GM12878 (cell line): ENCODE results near the gene GLS. TPM values are rescaled to one million over a fixed set of nuclear protein-coding genes. Genes with fewer than 3 reads are reported as not detected.

Experiments
- ATAC-seq: fragments of 200-7000 bp; cut with Tn5 transposase; 3 replicates; pipeline ENCODE4 v1.9.1; 2020; ENCODE audit warnings: mild to moderate bottlenecking, moderate library complexity
- BruUV-seq: library from RNA; stranded (reverse); fragments of 400-500 nt; replicated peaks from 2 replicates; lab custom pipeline; 2021; lab: Mats Ljungman, UMichigan
- CTCF ChIA-PET: fragments of 300-600 bp; sonication (Branson Sonifier 250); formaldehyde crosslinking; extraction: SDS; loops from one replicate; lab custom pipeline; 2021; ENCODE audit warnings: inconsistent platforms; lab: Yijun Ruan, JAX
- POLR2A ChIA-PET: fragments of 350-600 bp; formaldehyde crosslinking; extraction: SDS; loops from one replicate; lab custom pipeline; 2021; ENCODE audit warnings: inconsistent platforms; lab: Charles Lee
- RAD21 ChIA-PET: fragments of 300-600 bp; sonication (Branson Sonifier 250); formaldehyde crosslinking; loops from one replicate; lab custom pipeline; 2023; ENCODE audit warnings: antibody characterized with exemption; ENCODE audit not compliant: unreplicated experiment; lab: Charles Lee
- SMC1A ChIA-PET: fragments of 300-600 bp; sonication (Branson Sonifier 250); formaldehyde crosslinking; loops from one replicate; lab custom pipeline; 2023; ENCODE audit not compliant: unreplicated experiment, uncharacterized antibody; lab: Charles Lee
- DNase-seq: peaks from one replicate; pipeline ENCODE4 v3.0.0-alpha.2; 2011; ENCODE audit warnings: low read depth, low spot score
- FAIRE-seq: peaks from 3 replicates; lab custom pipeline; 2011; peaks lifted over from hg19 to GRCh38; lab: Jason Lieb, UNC
- H2AFZ ChIP-seq: 2 replicates; pipeline ENCODE4 v1.6.0; 2011; ENCODE audit warnings: low read depth, low read length, control low read depth; ENCODE audit not compliant: control insufficient read depth
- H3K27ac ChIP-seq: 2 replicates; pipeline ENCODE4 v1.5.1; 2011; ENCODE audit warnings: control low read depth; ENCODE audit not compliant: control insufficient read depth, insufficient read depth
- H3K27me3 ChIP-seq, 2 experiments: replicated peaks in 1 of 2; 2 replicates each; pipeline versions ENCODE4 v1.6.0 to v1.6.1; 2011; ENCODE audit warnings: low read length in 1 of 2; ENCODE audit not compliant: control insufficient read depth in 2 of 2, insufficient read depth in 2 of 2
- H3K36me3 ChIP-seq, 2 experiments: 2 replicates each; pipeline ENCODE4 v1.5.1; 2011; ENCODE audit warnings: low read length in 1 of 2; ENCODE audit not compliant: control insufficient read depth in 2 of 2, insufficient read depth in 2 of 2
- H3K4me1 ChIP-seq: 2 replicates; pipeline ENCODE4 v1.6.1; 2011; ENCODE audit warnings: mild to moderate bottlenecking, low read length, moderate library complexity, mixed read lengths; ENCODE audit not compliant: control insufficient read depth, insufficient read depth
- H3K4me2 ChIP-seq: 2 replicates; pipeline ENCODE4 v1.6.0; 2011; ENCODE audit warnings: control low read depth; ENCODE audit not compliant: control insufficient read depth, insufficient read depth
- H3K4me3 ChIP-seq: fragments of 200-600 bp; sonication (generic); 2 replicates; pipeline ENCODE4 v1.5.1; 2016
- H3K79me2 ChIP-seq: 2 replicates; pipeline ENCODE4 v1.6.0; 2011; ENCODE audit warnings: low read length; ENCODE audit not compliant: control insufficient read depth, insufficient read depth
- H3K9ac ChIP-seq: 2 replicates; pipeline ENCODE4 v1.8.0; 2011; ENCODE audit warnings: low read length, control low read depth, mixed read lengths; ENCODE audit not compliant: control insufficient read depth, insufficient read depth
- H3K9me3 ChIP-seq: replicated peaks from 3 replicates; pipeline ENCODE4 v1.5.1; 2011; ENCODE audit warnings: mild to moderate bottlenecking, low read length; ENCODE audit not compliant: control insufficient read depth, insufficient read depth
- H4K20me1 ChIP-seq: 2 replicates; pipeline ENCODE4 v1.6.0; 2011; ENCODE audit not compliant: control insufficient read depth, insufficient read depth
- ASH2L ChIP-seq: fragments of 300-600, 200-600 bp; sonication (generic); IDR thresholded peaks from 2 replicates; pipeline ENCODE4 v1.6.1; 2017; ENCODE audit warnings: low read depth, mild to moderate bottlenecking, borderline replicate concordance
- CHD4 ChIP-seq: fragments of 200-600 bp; sonication (generic); IDR thresholded peaks from 2 replicates; pipeline ENCODE4 v1.6.1; 2016; ENCODE audit warnings: mild to moderate bottlenecking
- EZH2 ChIP-seq: IDR thresholded peaks from 2 replicates; pipeline ENCODE4 v1.6.1; 2012; ENCODE audit warnings: low read depth, mild to moderate bottlenecking, control low read depth, inconsistent platforms, low read length, borderline replicate concordance; ENCODE audit not compliant: control insufficient read depth
- KDM1A ChIP-seq: fragments of 200-600 bp; sonication (generic); IDR thresholded peaks from 2 replicates; pipeline ENCODE4 v1.6.1; 2016; ENCODE audit warnings: borderline replicate concordance
- NBN ChIP-seq: fragments of 450-650 bp; IDR thresholded peaks from 2 replicates; pipeline ENCODE4 v1.6.1; 2016
- SRF ChIP-seq, 2 experiments: IDR thresholded peaks; 2 replicates each; pipeline ENCODE4 v1.6.1; 2011; ENCODE audit warnings: low read depth in 2 of 2, low read length in 2 of 2, mild to moderate bottlenecking in 1 of 2, moderate library complexity in 1 of 2
- WGBS: methylation state at CpG from one replicate; pipeline ENCODE4 v1.1.6; 2016; ENCODE audit warnings: low lambda C conversion rate; ENCODE audit not compliant: insufficient replicate concordance, insufficient coverage; ENCODE audit errors: missing lambda C conversion rate; 5-methylcytosine and 5-hydroxymethylcytosine counted together
- in situ Hi-C: fragments of 300-500 bp; cut with MboI; formaldehyde crosslinking; loops from 9 replicates; pipeline ENCODE4 v1.14.3; 2018; ENCODE audit warnings: mixed read lengths
- intact Hi-C: fragments of 100-400 bp; cut with micrococcal nuclease; formaldehyde crosslinking; loops from one replicate; pipeline ENCODE4 v1.14.2; 2022; ENCODE audit not compliant: unreplicated experiment
- polyA plus RNA-seq, 11 experiments: library from polyadenylated mRNA; depleted of rRNA in 4 of 11; unstranded in 6 of 11; stranded (reverse) in 5 of 11; fragments of >200 nt; fragmentation: Nextera tagmentation in 4 of 11; fragmentation: Illumina TruSeq in 1 of 11; extraction: Ambion mirVana in 4 of 11; extraction: Trizol in 1 of 11; gene quantifications; 1 replicate in 1 of 11; 2 replicates in 10 of 11; pipeline versions ENCODE4 v1.2.1 to v1.2.3, GENCODE V29; 2011 to 2016; ENCODE audit warnings: inconsistent platforms in 2 of 11, missing spikeins in 2 of 11, low read depth in 1 of 11
- total RNA-seq, 4 experiments: library from RNA; depleted of rRNA in 3 of 4; stranded (reverse); fragments of >200 nt in 3 of 4; fragmentation: Illumina TruSeq in 1 of 4; extraction: Trizol in 1 of 4; gene quantifications; 2 replicates each; pipeline versions ENCODE4 v1.2.1 to v1.2.3, GENCODE V29; 2013 to 2021

GLS gene
- total and polyA plus RNA-seq, 10 of the 15 experiments (the other 5 are each of a cell fraction or from before 2014, with no cell fraction given), result 15.7 to 145 (median 70.8) TPM

DNA sequence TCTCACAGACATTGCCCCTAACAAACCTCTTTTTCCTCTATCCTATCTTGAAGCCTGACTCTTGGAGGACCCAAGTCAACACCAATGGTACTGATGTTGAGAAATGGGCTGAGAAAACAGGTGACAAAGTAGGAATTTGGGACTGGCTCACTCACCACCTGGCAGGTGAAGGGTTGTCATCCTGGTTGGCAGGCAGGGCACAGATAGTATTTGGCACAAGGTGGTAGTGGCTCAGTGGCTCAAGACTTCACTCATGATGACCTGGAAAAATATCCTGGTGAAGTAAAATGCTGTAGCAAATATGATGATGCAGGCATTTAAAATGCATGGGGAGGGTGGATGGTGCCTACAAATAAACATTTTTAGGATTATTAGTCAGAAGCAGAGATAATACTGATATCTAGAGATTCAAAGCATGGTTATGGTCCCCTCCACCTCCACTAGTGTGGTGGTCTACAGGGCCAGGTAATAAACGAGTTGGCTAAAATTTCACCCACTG, 38.0 kb upstream of the GLS start:
- CTCF ChIA-PET, result interaction anchor here (0.7 kb wide), 1 partner anchor 498 kb away, joined by 3 read pairs; no protein-coding TSS in a partner anchor
- H3K27me3 ChIP-seq, result no peaks in the 10 kb centered on the region
- H3K4me3 ChIP-seq, result no peak overlapping the region
- H3K4me2 ChIP-seq, result no peak overlapping the region
- intact Hi-C loops, result no loop called here
- FAIRE-seq (no peak), ATAC-seq (no peak)
- RAD21 ChIA-PET, result interaction anchor here (1.0 kb wide), 1 partner anchor 60 kb away, joined by 3 read pairs; no protein-coding TSS in a partner anchor
- no peak overlapping the region for H2AFZ ChIP-seq
- no peak overlapping the region for H3K9ac ChIP-seq
- POLR2A ChIA-PET, result no interaction called here
- SMC1A ChIA-PET, result interaction anchor here (1.0 kb wide), 1 partner anchor 8 kb away, joined by 3 read pairs; no protein-coding TSS in a partner anchor
- no peaks in the 10 kb centered on the region for H3K79me2 ChIP-seq
- in situ Hi-C loops, result no loop called here
- no peak for TF ChIP-seq ASH2L
- no peak for TF ChIP-seq KDM1A
- TF ChIP-seq CHD4, result no peak
- no peak for TF ChIP-seq NBN
- no peak for TF ChIP-seq SRF (IDR thresholded peaks at IDR 0.05; ENCODE audit: low read depth in 2 of 2, low read length in 2 of 2)
- no peak for TF ChIP-seq EZH2
- TF ChIP-seq, all 136 proteins: peak for 0
- no TSS peak for BruUV-seq
- no peaks in the 10 kb centered on the region for H3K9me3 ChIP-seq
- H3K36me3 ChIP-seq, result no peaks in the 10 kb centered on the region
- H3K4me1 ChIP-seq, result no peaks in the 10 kb centered on the region
- H4K20me1 ChIP-seq, result no peaks in the 10 kb centered on the region
- no peak overlapping the region for H3K27ac ChIP-seq
- DNase-seq, result no peak
- WGBS, result 56% methylated on average over 1 of the region's 1 CpG
